Measurements from ENCODE around the gene MDC1. TPM values are rescaled to one million over a fixed set of nuclear protein-coding genes. Genes with fewer than 3 reads are reported as not detected.
"Not testable (repeated sequence)": the region's sequence is repeated elsewhere in the genome, so short reads cannot be mapped to it uniquely, and the experiment has no call there.

Gene MDC1
- polyA plus RNA-seq, 1 experiment = 7.5 TPM

- H3K4me3 ChIP-seq (ENCODE audit: low read depth, low read length) = no peak overlapping the region
- H3K27me3 ChIP-seq (ENCODE audit: control insufficient read depth, insufficient read depth, low read length) = no peaks in the 10 kb centered on the region
- H3K36me3 ChIP-seq (ENCODE audit: control insufficient read depth, insufficient read depth, low read length) = peaks cover 27% of the 10 kb centered on the region
- ChIA-PET POLR2A (interaction anchor here (0.6 kb wide), 1 partner anchor 110 kb away, joined by 12 read pairs; no protein-coding TSS in a partner anchor), CTCF (interaction anchor here (0.6 to 20.5 kb wide), 7 partner anchors 10 to 401 kb away, joined by 3 to 387 read pairs (median 4); partner anchors contain the start of gene DHX16)
- TF ChIP-seq CTCF (IDR thresholded peaks at IDR 0.05; ENCODE audit: insufficient read depth, low read depth, low read length) = no peak
- DNase-seq (ENCODE audit: low read depth) = no peak
Observed at GRCh38 chr6:30724906-30725667, 8.0 kb upstream of the MDC1 start.

- H3K36me3 ChIP-seq (ENCODE audit: control insufficient read depth, insufficient read depth, low read length) = peaks cover 20% of the 10 kb centered on the region
- ChIA-PET POLR2A (interaction anchor here (0.6 kb wide), 1 partner anchor 109 kb away, joined by 12 read pairs; no protein-coding TSS in a partner anchor), CTCF (interaction anchor here (0.6 to 20.5 kb wide), 17 partner anchors 11 to 402 kb away, joined by 3 to 387 read pairs (median 4); partner anchors contain the start of genes ATAT1, DDR1, DHX16 and MRPS18B)
- not testable (repeated sequence) for H3K27me3 ChIP-seq (ENCODE audit: control insufficient read depth, insufficient read depth, low read length); DNase-seq (ENCODE audit: low read depth); H3K4me3 ChIP-seq (ENCODE audit: low read depth, low read length)
Observed at GRCh38 chr6:30723843-30724741, 7.0 kb upstream of the MDC1 start.

GRCh38 chr6:30723159-30723842 lies 6.2 kb upstream of the MDC1 start:
- not testable (repeated sequence) for H3K27me3 ChIP-seq (ENCODE audit: control insufficient read depth, insufficient read depth, low read length); DNase-seq (ENCODE audit: low read depth); H3K4me3 ChIP-seq (ENCODE audit: low read depth, low read length)
- ChIA-PET POLR2A (interaction anchor here (0.5 to 0.6 kb wide), 2 partner anchors 28 to 77 kb away, joined by 6 to 8 read pairs; no protein-coding TSS in a partner anchor), CTCF (interaction anchor here (0.7 to 20.5 kb wide), 27 partner anchors 8 to 363 kb away, joined by 3 to 387 read pairs (median 4); partner anchors contain the start of genes ATAT1, DDR1, DHX16 and FLOT1)
- H3K36me3 ChIP-seq (ENCODE audit: control insufficient read depth, insufficient read depth, low read length) = peaks cover 20% of the 10 kb centered on the region

GRCh38 chr6:30722280-30723112 lies 5.4 kb upstream of the MDC1 start:
- CTCF ChIA-PET = interaction anchor here (0.7 to 20.5 kb wide), 30 partner anchors 9 to 369 kb away, joined by 3 to 387 read pairs (median 4); partner anchors contain the start of genes ATAT1, DDR1, DHX16 and FLOT1
- Histone ChIP-seq H3K36me3 (ENCODE audit: control insufficient read depth, insufficient read depth, low read length) (peaks cover 16% of the 10 kb centered on the region), H3K27me3 (ENCODE audit: control insufficient read depth, insufficient read depth, low read length) (no peaks in the 10 kb centered on the region), H3K4me3 (ENCODE audit: low read depth, low read length) (peak overlapping the region; percentile 92)
- TF ChIP-seq CTCF (IDR thresholded peaks at IDR 0.05; ENCODE audit: insufficient read depth, low read depth, low read length) = peak; percentile 88
- POLR2A ChIA-PET = interaction anchor here (1.6 kb wide), 1 partner anchor 41 kb away, joined by 4 read pairs; no protein-coding TSS in a partner anchor
- DNase-seq (ENCODE audit: low read depth) = no peak

GRCh38 chr6:30722025-30722279 lies 4.9 kb upstream of the MDC1 start:
- ChIA-PET CTCF (interaction anchor here (0.7 to 20.5 kb wide), 23 partner anchors 9 to 370 kb away, joined by 3 to 387 read pairs (median 6); partner anchors contain the start of genes DDR1, DHX16, FLOT1 and NRM), POLR2A (interaction anchor here (0.6 to 1.6 kb wide), 2 partner anchors 40 to 106 kb away, joined by 4 to 5 read pairs; no protein-coding TSS in a partner anchor)
- not testable (repeated sequence) for H3K27me3 ChIP-seq (ENCODE audit: control insufficient read depth, insufficient read depth, low read length); DNase-seq (ENCODE audit: low read depth)
- peaks cover 16% of the 10 kb centered on the region for H3K36me3 ChIP-seq (ENCODE audit: control insufficient read depth, insufficient read depth, low read length)
- H3K4me3 ChIP-seq (ENCODE audit: low read depth, low read length) = peak overlapping the region; percentile 92
